SK-N-SH treated with all-trans-retinoic acid at 6 μM for 48 hours (cell line): ENCODE measurements around the gene ZNF423.
A peak's percentile ranks its signal among the peaks of the same experiment; 100 is the strongest.

Source experiments
- ARNTL ChIP-seq: fragments of 450-650 bp; formaldehyde crosslinking; IDR thresholded peaks from 2 replicates; pipeline ENCODE4 v1.5.0; 2020; ENCODE audit warnings: low read depth, mild to moderate bottlenecking, moderate library complexity, borderline replicate concordance
- ESRRG ChIP-seq: fragments of 250-450 bp; sonication (Bioruptor Pico); IDR thresholded peaks from 2 replicates; pipeline ENCODE4 v1.6.1; 2021; ENCODE audit warnings: mild to moderate bottlenecking
- ISL1 ChIP-seq: fragments of 250-450 bp; sonication (Bioruptor Pico); IDR thresholded peaks from 2 replicates; pipeline ENCODE4 v2.1.2; 2022; ENCODE audit warnings: mild to moderate bottlenecking, moderate library complexity
- POU6F1 ChIP-seq: fragments of 250-450 bp; sonication (Bioruptor Pico); IDR thresholded peaks from 2 replicates; pipeline ENCODE4 v1.8.0; 2021; ENCODE audit warnings: low read depth, mild to moderate bottlenecking, moderate library complexity, borderline replicate concordance
- TSHZ2 ChIP-seq: fragments of 250-450 bp; sonication (Bioruptor Pico); IDR thresholded peaks from 2 replicates; pipeline ENCODE4 v1.5.0; 2020; ENCODE audit warnings: mild to moderate bottlenecking, moderate library complexity
- ZFP3 ChIP-seq: fragments of 250-450 bp; sonication (Bioruptor Pico); IDR thresholded peaks from 2 replicates; pipeline ENCODE4 v1.5.0; 2020; ENCODE audit warnings: mild to moderate bottlenecking, moderate library complexity
- ZNF565 ChIP-seq: fragments of 450-650 bp; formaldehyde crosslinking; conservative IDR thresholded peaks from 2 replicates; pipeline ENCODE4 v1.5.0; 2020; ENCODE audit warnings: low read depth, mild to moderate bottlenecking, moderate library complexity
- ZNF70 ChIP-seq: fragments of 450-650 bp; formaldehyde crosslinking; IDR thresholded peaks from 2 replicates; pipeline ENCODE4 v1.5.0; 2020; ENCODE audit warnings: mild to moderate bottlenecking, moderate library complexity
- TF ChIP-seq, protein P1 (sequence below): fragments of 250-450 bp; sonication (Bioruptor Pico); IDR thresholded peaks from 2 replicates; pipeline ENCODE4 v1.8.0; 2020; ENCODE audit warnings: mild to moderate bottlenecking, moderate library complexity, borderline replicate concordance

DNA sequence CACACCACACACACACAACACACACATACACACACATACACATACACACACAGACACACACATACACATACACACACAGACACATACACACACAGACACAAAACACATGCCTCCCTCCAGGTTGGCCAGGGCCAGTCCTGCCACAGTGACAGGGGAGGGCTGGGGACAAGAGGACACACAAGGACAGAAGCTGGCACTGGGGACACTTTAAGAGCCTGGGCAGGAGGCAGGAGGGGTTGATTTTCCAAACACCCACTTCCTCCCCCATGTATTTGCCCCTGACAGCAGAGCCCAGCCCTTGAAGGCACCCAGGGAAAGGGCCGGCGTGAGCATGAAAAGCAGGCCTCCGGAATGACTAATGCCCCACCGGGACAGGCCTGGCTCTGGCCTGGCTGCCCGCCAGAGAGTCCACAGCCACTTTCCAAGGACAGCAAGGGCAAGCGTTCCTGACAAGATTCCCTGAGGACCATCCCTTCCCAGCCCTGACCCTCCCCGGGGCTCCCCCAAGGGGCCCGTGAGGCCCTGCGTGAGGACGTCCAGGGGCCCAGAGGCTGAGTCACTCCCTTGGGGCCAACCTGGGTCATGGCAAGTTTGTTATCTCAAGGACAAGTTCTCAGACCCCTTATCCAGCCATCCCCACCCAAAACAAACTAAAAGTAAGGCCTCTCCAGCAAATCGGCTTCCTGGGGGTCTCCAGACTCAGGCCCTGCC is 235.6 kb downstream of the ZNF423 start:
- TF ChIP-seq ARNTL (CRISPR knock-in tag) (no peak), ISL1 (CRISPR knock-in tag) (peak; percentile 28; the same call in 1 of the 2 replicates), ZFP3 (CRISPR knock-in tag) (no peak), TSHZ2 (CRISPR knock-in tag) (peak; percentile 70), ESRRG (CRISPR knock-in tag) (no peak), ZNF565 (CRISPR knock-in tag) (no peak), ZNF70 (CRISPR knock-in tag) (peak; percentile 4; the same call in 1 of the 2 replicates), POU6F1 (CRISPR knock-in tag) (no peak)
- TF ChIP-seq, protein P1, sequence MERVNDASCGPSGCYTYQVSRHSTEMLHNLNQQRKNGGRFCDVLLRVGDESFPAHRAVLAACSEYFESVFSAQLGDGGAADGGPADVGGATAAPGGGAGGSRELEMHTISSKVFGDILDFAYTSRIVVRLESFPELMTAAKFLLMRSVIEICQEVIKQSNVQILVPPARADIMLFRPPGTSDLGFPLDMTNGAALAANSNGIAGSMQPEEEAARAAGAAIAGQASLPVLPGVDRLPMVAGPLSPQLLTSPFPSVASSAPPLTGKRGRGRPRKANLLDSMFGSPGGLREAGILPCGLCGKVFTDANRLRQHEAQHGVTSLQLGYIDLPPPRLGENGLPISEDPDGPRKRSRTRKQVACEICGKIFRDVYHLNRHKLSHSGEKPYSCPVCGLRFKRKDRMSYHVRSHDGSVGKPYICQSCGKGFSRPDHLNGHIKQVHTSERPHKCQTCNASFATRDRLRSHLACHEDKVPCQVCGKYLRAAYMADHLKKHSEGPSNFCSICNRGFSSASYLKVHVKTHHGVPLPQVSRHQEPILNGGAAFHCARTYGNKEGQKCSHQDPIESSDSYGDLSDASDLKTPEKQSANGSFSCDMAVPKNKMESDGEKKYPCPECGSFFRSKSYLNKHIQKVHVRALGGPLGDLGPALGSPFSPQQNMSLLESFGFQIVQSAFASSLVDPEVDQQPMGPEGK (CRISPR knock-in tag), result no peak
